Neural crest cell (in vitro differentiated cells): Measurements from ENCODE around the gene BCL2L11. TPM values are rescaled to one million over a fixed set of nuclear protein-coding genes. Genes with fewer than 3 reads are reported as not detected.

Source experiments
- DNase-seq: peaks from one replicate; pipeline ENCODE4 v3.0.0; 2021; ENCODE audit warnings: low read depth, mixed read lengths, low spot score
- H3K27ac Mint-ChIP-seq: one replicate; pipeline ENCODE4 v1.8.0; 2021; ENCODE audit warnings: mild to moderate bottlenecking, mixed read lengths; ENCODE audit not compliant: unreplicated experiment
- H3K27me3 Mint-ChIP-seq: 2 replicates; pipeline ENCODE4 v1.8.0; 2021; ENCODE audit warnings: low read depth, mild to moderate bottlenecking, mixed read lengths
- H3K36me3 Mint-ChIP-seq: 2 replicates; pipeline ENCODE4 v1.8.0; 2021; ENCODE audit warnings: low read depth, mild to moderate bottlenecking, mixed read lengths
- H3K4me1 Mint-ChIP-seq: 2 replicates; pipeline ENCODE4 v1.8.0; 2021; ENCODE audit warnings: mixed read lengths
- H3K4me3 Mint-ChIP-seq: one replicate; pipeline ENCODE4 v1.8.0; 2021; ENCODE audit warnings: mild to moderate bottlenecking, mixed read lengths
- H3K9me3 Mint-ChIP-seq: 2 replicates; pipeline ENCODE4 v1.8.0; 2021; ENCODE audit warnings: mixed read lengths
- total RNA-seq: library from RNA; stranded (reverse); gene quantifications from 2 replicates; pipeline ENCODE4 v1.2.1, GENCODE V29; 2021
- TF ChIP-seq, protein P1 (sequence below): fragments of 200-600 bp; sonication (generic); conservative IDR thresholded peaks from 2 replicates; pipeline ENCODE4 v1.5.0; 2021; ENCODE audit warnings: antibody characterized with exemption, mild to moderate bottlenecking

The BCL2L11 gene
- total RNA-seq, 1 donor from 2014 or later = 16.4 TPM

- DNase-seq = no peak
- TF ChIP-seq, protein P1, sequence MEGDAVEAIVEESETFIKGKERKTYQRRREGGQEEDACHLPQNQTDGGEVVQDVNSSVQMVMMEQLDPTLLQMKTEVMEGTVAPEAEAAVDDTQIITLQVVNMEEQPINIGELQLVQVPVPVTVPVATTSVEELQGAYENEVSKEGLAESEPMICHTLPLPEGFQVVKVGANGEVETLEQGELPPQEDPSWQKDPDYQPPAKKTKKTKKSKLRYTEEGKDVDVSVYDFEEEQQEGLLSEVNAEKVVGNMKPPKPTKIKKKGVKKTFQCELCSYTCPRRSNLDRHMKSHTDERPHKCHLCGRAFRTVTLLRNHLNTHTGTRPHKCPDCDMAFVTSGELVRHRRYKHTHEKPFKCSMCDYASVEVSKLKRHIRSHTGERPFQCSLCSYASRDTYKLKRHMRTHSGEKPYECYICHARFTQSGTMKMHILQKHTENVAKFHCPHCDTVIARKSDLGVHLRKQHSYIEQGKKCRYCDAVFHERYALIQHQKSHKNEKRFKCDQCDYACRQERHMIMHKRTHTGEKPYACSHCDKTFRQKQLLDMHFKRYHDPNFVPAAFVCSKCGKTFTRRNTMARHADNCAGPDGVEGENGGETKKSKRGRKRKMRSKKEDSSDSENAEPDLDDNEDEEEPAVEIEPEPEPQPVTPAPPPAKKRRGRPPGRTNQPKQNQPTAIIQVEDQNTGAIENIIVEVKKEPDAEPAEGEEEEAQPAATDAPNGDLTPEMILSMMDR = no peak
- H3K4me1 Mint-ChIP-seq = peaks cover 34% of the 10 kb centered on the region
- H3K27me3 Mint-ChIP-seq = no peaks in the 10 kb centered on the region
- no peak overlapping the region for H3K4me3 Mint-ChIP-seq
- no peak overlapping the region for H3K27ac Mint-ChIP-seq
- no peaks in the 10 kb centered on the region for H3K36me3 Mint-ChIP-seq
- no peaks in the 10 kb centered on the region for H3K9me3 Mint-ChIP-seq
Observed at GRCh38 chr2:111173338-111173737, 52.6 kb downstream of the BCL2L11 start.

GRCh38 chr2:111173856-111174255 lies 53.1 kb downstream of the BCL2L11 start:
- H3K27me3 Mint-ChIP-seq = no peaks in the 10 kb centered on the region
- no peaks in the 10 kb centered on the region for H3K36me3 Mint-ChIP-seq
- no peak overlapping the region for H3K27ac Mint-ChIP-seq
- no peaks in the 10 kb centered on the region for H3K9me3 Mint-ChIP-seq
- H3K4me3 Mint-ChIP-seq = no peak overlapping the region
- TF ChIP-seq, protein P1 = no peak
- peaks cover 29% of the 10 kb centered on the region for H3K4me1 Mint-ChIP-seq
- DNase-seq = no peak

- H3K27me3 Mint-ChIP-seq = no peaks in the 10 kb centered on the region
- H3K4me1 Mint-ChIP-seq = peaks cover 25% of the 10 kb centered on the region
- TF ChIP-seq, protein P1 = no peak
- H3K27ac Mint-ChIP-seq = no peak overlapping the region
- no peaks in the 10 kb centered on the region for H3K36me3 Mint-ChIP-seq
- no peak overlapping the region for H3K4me3 Mint-ChIP-seq
- no peak for DNase-seq
- no peaks in the 10 kb centered on the region for H3K9me3 Mint-ChIP-seq
Observed at GRCh38 chr2:111175615-111176014, 54.9 kb downstream of the BCL2L11 start.

DNA sequence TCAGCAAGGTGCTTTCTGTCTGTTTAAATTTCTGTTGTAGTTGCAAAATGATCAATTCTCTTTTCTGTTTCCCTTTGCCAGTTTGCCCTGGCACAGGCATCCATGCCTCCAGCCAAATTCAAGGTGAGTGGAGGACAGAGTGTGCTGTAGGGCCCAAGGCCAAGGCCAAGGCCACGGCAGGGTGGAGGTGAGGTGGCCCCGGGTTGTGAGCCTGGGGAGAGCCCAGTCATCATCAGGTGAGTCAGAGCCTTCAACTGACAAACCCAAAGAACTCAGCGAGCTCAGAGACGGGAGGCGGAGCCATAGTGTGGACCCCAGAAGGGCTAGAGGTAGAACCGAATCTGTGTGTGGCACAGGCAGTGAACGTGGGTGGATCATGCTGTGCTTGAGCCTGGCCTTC lies 55.7 kb downstream of the BCL2L11 start:
- no peak for DNase-seq
- Mint-ChIP-seq H3K36me3 (no peaks in the 10 kb centered on the region), H3K4me1 (peaks cover 18% of the 10 kb centered on the region), H3K27ac (no peak overlapping the region), H3K4me3 (no peak overlapping the region), H3K27me3 (no peaks in the 10 kb centered on the region), H3K9me3 (no peaks in the 10 kb centered on the region)
- TF ChIP-seq, protein P1 = no peak

DNA sequence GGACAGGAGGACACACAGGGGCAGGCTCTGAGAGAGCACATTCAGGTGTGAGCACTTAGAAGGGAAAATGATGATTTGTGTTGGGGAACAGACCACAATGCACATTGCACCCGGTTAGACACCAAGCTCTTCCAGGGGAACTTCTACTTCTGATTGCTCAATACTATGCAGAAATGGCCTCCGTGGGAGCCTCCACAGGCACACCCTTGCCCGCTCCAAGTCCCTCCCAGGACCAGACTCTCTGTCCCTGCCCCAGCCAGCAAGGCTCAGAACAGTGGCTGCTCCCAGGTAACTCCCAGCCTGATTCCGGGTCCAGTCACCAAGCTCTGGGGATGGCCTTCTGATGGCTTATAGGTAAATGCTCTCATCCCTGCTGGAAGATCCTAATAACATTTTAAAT lies 56.2 kb downstream of the BCL2L11 start:
- H3K36me3 Mint-ChIP-seq = no peaks in the 10 kb centered on the region
- peak overlapping the region; percentile 68 for H3K27ac Mint-ChIP-seq
- peaks cover 18% of the 10 kb centered on the region for H3K4me1 Mint-ChIP-seq
- H3K9me3 Mint-ChIP-seq = no peaks in the 10 kb centered on the region
- no peak overlapping the region for H3K4me3 Mint-ChIP-seq
- TF ChIP-seq, protein P1 = no peak
- H3K27me3 Mint-ChIP-seq = no peaks in the 10 kb centered on the region
- no peak for DNase-seq

GRCh38 chr2:111178296-111178695 lies 57.6 kb downstream of the BCL2L11 start:
- H3K4me3 Mint-ChIP-seq = no peak overlapping the region
- H3K27me3 Mint-ChIP-seq = no peaks in the 10 kb centered on the region
- H3K27ac Mint-ChIP-seq = no peak overlapping the region
- DNase-seq = no peak
- H3K9me3 Mint-ChIP-seq = no peaks in the 10 kb centered on the region
- TF ChIP-seq, protein P1 = no peak
- no peaks in the 10 kb centered on the region for H3K36me3 Mint-ChIP-seq
- peaks cover 18% of the 10 kb centered on the region for H3K4me1 Mint-ChIP-seq
